GM12874 (cell line): Measurements from ENCODE around the gene EED.

Source experiments
- TF ChIP-seq, protein P1 (sequence below): IDR thresholded peaks from 2 replicates; pipeline ENCODE4 v1.5.1; 2011; ENCODE audit warnings: low read depth, mild to moderate bottlenecking, control low read depth, low read length, moderate library complexity; ENCODE audit not compliant: insufficient read depth

The EED gene, protein sequence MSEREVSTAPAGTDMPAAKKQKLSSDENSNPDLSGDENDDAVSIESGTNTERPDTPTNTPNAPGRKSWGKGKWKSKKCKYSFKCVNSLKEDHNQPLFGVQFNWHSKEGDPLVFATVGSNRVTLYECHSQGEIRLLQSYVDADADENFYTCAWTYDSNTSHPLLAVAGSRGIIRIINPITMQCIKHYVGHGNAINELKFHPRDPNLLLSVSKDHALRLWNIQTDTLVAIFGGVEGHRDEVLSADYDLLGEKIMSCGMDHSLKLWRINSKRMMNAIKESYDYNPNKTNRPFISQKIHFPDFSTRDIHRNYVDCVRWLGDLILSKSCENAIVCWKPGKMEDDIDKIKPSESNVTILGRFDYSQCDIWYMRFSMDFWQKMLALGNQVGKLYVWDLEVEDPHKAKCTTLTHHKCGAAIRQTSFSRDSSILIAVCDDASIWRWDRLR

DNA sequence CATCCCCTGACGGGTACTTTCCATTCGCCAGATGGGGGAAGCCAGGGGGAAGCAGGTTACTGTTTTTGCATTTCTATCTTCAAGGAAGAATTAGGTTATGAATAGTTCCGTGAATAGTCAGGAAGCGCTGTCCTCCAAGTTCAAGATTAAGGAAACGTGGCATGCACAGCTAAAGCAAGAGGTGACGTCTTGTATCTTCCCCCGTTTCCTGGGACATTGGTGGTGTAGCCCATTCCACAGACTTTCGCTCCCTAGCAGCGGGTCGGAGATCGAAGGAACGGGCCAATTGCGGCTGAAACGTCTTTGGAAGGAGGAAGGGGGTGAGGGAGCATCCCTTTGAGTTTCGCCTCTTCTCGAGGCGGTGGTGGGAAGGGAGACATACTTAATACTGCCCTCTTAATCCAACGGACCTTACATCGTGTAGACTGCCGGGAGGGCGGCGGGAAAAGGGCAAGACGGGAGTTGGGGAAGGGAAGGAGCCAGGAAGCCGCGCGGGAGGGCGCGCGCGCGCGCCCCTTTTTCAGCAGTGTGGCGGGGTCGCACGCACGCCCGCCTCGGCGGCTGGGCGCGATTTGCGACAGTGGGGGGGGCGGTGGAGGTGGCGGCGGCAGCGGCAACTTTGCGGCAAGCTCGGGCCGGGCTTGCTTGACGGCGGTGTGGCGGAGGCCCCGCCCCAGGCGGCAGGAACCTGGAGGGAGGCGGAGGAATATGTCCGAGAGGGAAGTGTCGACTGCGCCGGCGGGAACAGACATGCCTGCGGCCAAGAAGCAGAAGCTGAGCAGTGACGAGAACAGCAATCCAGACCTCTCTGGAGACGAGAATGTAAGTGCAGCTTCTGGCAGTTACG, at the start of gene EED:
Gene EED (plus strand): TSS at position 232 of the 847 bp plus-strand sequence. CDS start 477 bp downstream, at position 709.
- TF ChIP-seq, protein P1, sequence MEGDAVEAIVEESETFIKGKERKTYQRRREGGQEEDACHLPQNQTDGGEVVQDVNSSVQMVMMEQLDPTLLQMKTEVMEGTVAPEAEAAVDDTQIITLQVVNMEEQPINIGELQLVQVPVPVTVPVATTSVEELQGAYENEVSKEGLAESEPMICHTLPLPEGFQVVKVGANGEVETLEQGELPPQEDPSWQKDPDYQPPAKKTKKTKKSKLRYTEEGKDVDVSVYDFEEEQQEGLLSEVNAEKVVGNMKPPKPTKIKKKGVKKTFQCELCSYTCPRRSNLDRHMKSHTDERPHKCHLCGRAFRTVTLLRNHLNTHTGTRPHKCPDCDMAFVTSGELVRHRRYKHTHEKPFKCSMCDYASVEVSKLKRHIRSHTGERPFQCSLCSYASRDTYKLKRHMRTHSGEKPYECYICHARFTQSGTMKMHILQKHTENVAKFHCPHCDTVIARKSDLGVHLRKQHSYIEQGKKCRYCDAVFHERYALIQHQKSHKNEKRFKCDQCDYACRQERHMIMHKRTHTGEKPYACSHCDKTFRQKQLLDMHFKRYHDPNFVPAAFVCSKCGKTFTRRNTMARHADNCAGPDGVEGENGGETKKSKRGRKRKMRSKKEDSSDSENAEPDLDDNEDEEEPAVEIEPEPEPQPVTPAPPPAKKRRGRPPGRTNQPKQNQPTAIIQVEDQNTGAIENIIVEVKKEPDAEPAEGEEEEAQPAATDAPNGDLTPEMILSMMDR = no peak

DNA sequence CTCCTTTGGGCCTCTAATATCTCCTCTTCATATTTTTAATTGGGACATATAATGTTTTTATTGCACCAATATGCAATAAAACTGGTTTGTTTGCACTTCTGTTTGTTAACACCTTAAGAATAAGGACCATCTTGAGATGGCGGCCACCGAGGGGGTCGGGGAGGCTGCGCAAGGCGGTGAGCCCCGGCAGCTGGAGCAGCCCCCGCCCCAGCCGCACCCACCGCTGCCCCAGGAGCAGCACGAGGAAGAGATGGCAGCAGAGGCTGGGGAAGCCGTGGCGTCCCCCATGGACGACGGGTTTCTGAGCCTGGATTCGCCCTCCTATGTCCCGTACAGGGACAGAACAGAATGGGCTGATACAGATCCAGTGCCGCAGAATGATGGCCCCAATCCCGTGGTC, 49.6 kb upstream of the EED start:
- TF ChIP-seq, protein P1 = no peak

DNA sequence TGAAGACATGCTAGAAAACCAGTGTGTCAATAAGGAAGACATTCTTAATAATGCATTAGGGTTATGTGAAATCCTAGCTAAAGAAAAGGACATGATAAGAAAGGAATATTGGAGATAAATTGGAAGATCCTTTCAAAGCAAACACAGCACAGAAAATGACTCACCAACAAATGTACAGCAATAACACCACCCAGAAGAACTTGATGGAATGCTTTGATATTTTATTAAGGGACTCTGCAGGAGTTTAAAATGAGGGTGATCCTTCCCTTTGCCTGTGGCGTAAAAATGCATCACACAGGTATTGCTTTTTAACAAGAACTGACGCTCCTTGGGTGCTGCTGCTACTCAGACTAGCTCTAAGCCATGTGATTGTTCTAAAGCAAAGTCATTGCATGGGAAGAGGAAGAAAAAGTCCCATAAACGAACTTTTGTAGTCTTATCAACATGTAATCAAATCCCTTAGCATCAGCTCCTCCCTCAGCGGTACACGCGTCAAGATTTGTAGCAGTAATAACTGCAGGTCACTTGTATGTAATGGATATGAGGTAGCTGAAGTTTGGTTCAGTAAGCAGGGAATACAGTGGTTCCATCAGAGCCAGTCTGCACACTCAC, 48.4 kb upstream of the EED start:
- TF ChIP-seq, protein P1 = no peak

DNA sequence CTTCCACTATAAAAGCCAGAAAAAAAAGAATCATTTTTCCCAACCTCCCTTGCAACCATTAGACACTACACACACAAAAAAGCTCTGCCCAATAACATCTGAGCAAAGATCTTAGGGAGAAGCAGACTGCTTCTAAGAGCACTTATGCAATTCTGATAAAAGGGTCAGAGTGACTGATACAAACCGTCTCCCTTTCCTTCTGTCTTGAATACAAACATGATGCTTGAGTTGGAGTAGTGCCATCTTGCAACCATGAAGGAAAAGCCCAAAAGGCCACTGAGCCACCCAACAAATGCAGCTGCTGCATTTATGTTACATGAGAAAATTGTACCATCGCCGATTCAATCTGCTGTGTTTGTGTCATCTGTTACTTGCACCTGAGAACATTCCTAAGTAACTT, 47.6 kb upstream of the EED start:
- TF ChIP-seq, protein P1 = no peak

DNA sequence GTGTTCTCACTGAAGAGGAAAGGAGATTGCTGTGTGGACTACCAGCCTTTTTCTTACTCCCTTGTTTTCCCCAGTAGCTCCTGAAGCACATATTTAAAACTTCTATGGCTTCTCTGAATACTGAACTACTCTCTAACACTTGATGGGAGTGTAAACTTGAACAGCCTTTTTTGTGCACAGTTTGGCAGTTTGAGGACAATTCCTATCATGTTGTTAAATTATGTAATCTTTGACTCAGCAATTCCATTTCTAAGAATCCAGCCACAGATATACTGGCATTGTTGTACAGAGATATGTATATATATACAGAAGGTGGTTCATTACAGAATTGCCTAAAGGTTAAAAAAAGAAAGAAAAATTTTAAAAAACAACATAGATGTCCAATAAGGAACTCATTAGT, 47.1 kb upstream of the EED start:
- TF ChIP-seq, protein P1 = no peak

DNA sequence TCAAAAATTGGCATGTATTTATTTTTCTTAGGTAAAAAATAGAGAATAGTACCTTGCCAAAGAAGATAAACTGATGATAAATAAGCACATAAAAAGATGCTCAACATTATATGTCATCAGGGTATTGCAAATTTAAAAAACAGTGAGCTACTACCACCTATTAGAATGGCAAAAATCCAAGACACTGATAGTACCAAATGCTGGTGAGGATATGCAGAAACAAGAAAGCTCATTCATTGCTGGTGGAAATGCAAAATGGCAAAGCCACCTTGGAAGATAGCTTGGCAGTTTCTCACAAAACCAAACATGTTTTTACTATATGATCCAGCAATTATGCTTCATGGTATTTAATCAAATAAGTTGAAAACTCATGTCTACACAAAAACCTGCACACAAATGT, 46.4 kb upstream of the EED start:
- TF ChIP-seq, protein P1 = no peak

DNA sequence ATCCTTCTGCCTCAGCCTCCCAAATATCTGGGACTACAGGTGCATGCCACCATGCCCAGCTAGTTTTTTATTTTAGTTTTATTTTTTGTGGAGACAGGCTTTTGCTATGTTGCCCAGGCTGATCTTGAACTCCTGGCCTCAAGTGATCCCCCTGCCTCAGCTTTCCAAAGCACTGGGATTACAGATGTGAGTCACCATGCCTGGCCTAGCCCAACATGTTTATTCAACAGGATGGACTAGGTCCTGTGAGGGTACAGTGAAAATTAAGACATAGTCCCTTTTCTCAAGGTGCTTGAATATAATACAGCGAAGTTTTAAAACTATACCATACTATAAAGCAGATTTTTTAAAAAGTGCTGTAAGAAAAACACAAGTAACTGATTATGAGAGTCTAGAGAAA, 45.2 kb upstream of the EED start:
- TF ChIP-seq, protein P1 = no peak
